Neural progenitor cell (in vitro differentiated cells): Measurements from ENCODE around the gene CLSTN2. TPM values are rescaled to one million over a fixed set of nuclear protein-coding genes. Genes with fewer than 3 reads are reported as not detected.
A peak's percentile ranks its signal among the peaks of the same experiment; 100 is the strongest.

Source experiments
- DNase-seq: peaks from one replicate; pipeline ENCODE4 v3.0.0-alpha.2; 2016; ENCODE audit warnings: low spot score
- H2AFZ ChIP-seq: fragments of 200-600 bp; sonication (generic); replicated peaks from 2 replicates; pipeline ENCODE4 v1.6.1; 2016; ENCODE audit warnings: antibody characterized with exemption
- H3F3A ChIP-seq: fragments of 200-600 bp; sonication (generic); 2 replicates; pipeline ENCODE4 v1.6.1; 2016; ENCODE audit warnings: antibody characterized with exemption, low read depth
- H3K27ac ChIP-seq: fragments of 200-600 bp; sonication (generic); 2 replicates; pipeline ENCODE4 v1.5.1; 2016; ENCODE audit warnings: mild to moderate bottlenecking
- H3K27me3 ChIP-seq: fragments of 200-600 bp; sonication (generic); 2 replicates; pipeline ENCODE4 v1.6.1; 2016; ENCODE audit warnings: mild to moderate bottlenecking, moderate library complexity
- H3K36me3 ChIP-seq: fragments of 200-600 bp; sonication (generic); 2 replicates; pipeline ENCODE4 v1.5.1; 2016
- H3K4me1 ChIP-seq: fragments of 200-600 bp; sonication (generic); 2 replicates; pipeline ENCODE4 v1.6.1; 2016; ENCODE audit warnings: mixed run types
- H3K4me2 ChIP-seq: fragments of 200-600 bp; sonication (generic); 2 replicates; pipeline ENCODE4 v1.6.1; 2016
- H3K4me3 ChIP-seq: fragments of 200-600 bp; sonication (generic); 2 replicates; pipeline ENCODE4 v1.5.1; 2016
- H3K79me2 ChIP-seq: fragments of 200-600 bp; sonication (generic); 2 replicates; pipeline ENCODE4 v1.6.1; 2016; ENCODE audit warnings: low read depth
- H3K9ac ChIP-seq: fragments of 200-600 bp; sonication (generic); 2 replicates; pipeline ENCODE4 v1.6.1; 2016
- H3K9me3 ChIP-seq: fragments of 200-600 bp; sonication (generic); 2 replicates; pipeline ENCODE4 v1.5.1; 2016; ENCODE audit warnings: low read depth
- H4K20me1 ChIP-seq: fragments of 200-600 bp; sonication (generic); 2 replicates; pipeline ENCODE4 v1.6.1; 2016; ENCODE audit warnings: low read depth
- H3K27ac Mint-ChIP-seq: 3 replicates; pipeline ENCODE4 v1.8.0; 2021; ENCODE audit warnings: mixed read lengths
- H3K27me3 Mint-ChIP-seq: 2 replicates; pipeline ENCODE4 v1.8.0; 2022; ENCODE audit warnings: low read depth, mild to moderate bottlenecking, inconsistent platforms, moderate library complexity, mixed read lengths; ENCODE audit not compliant: insufficient read depth
- H3K36me3 Mint-ChIP-seq: 3 replicates; pipeline ENCODE4 v1.8.0; 2021; ENCODE audit warnings: mixed read lengths
- H3K4me1 Mint-ChIP-seq: 3 replicates; pipeline ENCODE4 v1.8.0; 2021; ENCODE audit warnings: mixed read lengths
- H3K4me3 Mint-ChIP-seq: 3 replicates; pipeline ENCODE4 v1.8.0; 2021; ENCODE audit warnings: mild to moderate bottlenecking, moderate library complexity, mixed read lengths
- H3K9me3 Mint-ChIP-seq: 3 replicates; pipeline ENCODE4 v1.8.0; 2020; ENCODE audit warnings: mixed read lengths
- EZH2 ChIP-seq: fragments of 200-600 bp; sonication (generic); IDR thresholded peaks from 2 replicates; pipeline ENCODE4 v1.6.1; 2017; ENCODE audit warnings: antibody characterized with exemption, mild to moderate bottlenecking, moderate library complexity
- EZH2phosphoT487 ChIP-seq: fragments of 200-600 bp; sonication (generic); IDR thresholded peaks from 2 replicates; pipeline ENCODE4 v1.6.1; 2017; ENCODE audit warnings: antibody characterized with exemption
- total RNA-seq: library from RNA; depleted of rRNA; stranded (reverse); fragments of >200 nt; gene quantifications from 2 replicates; pipeline ENCODE4 v1.2.3, GENCODE V29; 2015; ENCODE audit warnings: low replicate concordance
- TF ChIP-seq, protein P1 (sequence below): fragments of 200-600 bp; sonication (generic); IDR thresholded peaks from 2 replicates; pipeline ENCODE4 v1.5.1; 2017; ENCODE audit warnings: antibody characterized with exemption, mild to moderate bottlenecking

The CLSTN2 gene
- total RNA-seq, 1 donor from 2014 or later, result 0.22 TPM

DNA sequence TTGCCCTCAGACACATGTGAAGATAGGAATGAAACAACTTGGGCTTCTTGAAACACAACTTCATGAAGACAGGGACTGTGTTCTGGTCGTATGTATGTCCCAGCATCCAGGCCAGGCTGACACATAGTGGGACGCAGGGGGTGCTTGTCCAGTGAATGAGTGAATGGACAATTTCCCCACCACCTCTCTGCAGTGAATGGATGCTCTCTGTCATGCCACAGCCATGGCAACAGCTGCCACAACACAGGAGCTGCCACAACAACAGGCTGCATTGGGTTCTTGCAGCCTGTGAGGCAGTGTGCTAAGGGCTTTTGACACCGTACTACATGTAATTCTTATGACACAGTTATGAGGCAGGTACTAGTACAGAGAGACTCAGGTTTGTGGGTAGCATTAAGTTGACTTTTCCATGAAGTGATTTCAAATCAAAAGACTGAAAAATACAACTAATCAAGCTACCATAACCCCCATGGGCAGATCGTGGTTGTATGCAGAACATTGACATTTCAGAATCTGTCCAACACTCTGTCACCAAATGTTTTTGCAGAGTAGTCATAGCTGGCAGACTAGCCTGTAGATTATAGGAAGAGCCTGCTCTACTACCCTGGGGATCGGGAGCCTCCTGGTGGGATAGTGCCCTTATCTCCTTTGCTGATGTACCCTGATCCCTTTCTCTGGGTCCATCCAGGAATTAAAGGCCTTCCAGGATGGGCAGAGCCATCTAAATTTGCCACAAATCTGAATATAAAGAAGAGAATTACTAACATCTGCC, 40.8 kb downstream of the CLSTN2 start:
- TF ChIP-seq EZH2 (no peak), EZH2phosphoT487 (no peak)
- TF ChIP-seq, protein P1, sequence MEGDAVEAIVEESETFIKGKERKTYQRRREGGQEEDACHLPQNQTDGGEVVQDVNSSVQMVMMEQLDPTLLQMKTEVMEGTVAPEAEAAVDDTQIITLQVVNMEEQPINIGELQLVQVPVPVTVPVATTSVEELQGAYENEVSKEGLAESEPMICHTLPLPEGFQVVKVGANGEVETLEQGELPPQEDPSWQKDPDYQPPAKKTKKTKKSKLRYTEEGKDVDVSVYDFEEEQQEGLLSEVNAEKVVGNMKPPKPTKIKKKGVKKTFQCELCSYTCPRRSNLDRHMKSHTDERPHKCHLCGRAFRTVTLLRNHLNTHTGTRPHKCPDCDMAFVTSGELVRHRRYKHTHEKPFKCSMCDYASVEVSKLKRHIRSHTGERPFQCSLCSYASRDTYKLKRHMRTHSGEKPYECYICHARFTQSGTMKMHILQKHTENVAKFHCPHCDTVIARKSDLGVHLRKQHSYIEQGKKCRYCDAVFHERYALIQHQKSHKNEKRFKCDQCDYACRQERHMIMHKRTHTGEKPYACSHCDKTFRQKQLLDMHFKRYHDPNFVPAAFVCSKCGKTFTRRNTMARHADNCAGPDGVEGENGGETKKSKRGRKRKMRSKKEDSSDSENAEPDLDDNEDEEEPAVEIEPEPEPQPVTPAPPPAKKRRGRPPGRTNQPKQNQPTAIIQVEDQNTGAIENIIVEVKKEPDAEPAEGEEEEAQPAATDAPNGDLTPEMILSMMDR, result no peak
- Mint-ChIP-seq H3K4me1 (peaks cover 6% of the 10 kb centered on the region), H3K36me3 (no peaks in the 10 kb centered on the region), H3K9me3 (no peaks in the 10 kb centered on the region), H3K27ac (peak overlapping the region; percentile 22), H3K27me3 (peaks cover 3% of the 10 kb centered on the region), H3K4me3 (no peak overlapping the region)
- Histone ChIP-seq H3K27ac (no peak overlapping the region), H4K20me1 (no peaks in the 10 kb centered on the region), H3K4me2 (no peak overlapping the region), H3K4me3 (no peak overlapping the region), H2AFZ (no peak overlapping the region), H3K27me3 (no peaks in the 10 kb centered on the region), H3K4me1 (no peaks in the 10 kb centered on the region), H3K9ac (no peak overlapping the region), H3K36me3 (no peaks in the 10 kb centered on the region), H3F3A (no peaks in the 10 kb centered on the region), H3K79me2 (no peaks in the 10 kb centered on the region), H3K9me3 (no peaks in the 10 kb centered on the region)
- no peak for DNase-seq

DNA sequence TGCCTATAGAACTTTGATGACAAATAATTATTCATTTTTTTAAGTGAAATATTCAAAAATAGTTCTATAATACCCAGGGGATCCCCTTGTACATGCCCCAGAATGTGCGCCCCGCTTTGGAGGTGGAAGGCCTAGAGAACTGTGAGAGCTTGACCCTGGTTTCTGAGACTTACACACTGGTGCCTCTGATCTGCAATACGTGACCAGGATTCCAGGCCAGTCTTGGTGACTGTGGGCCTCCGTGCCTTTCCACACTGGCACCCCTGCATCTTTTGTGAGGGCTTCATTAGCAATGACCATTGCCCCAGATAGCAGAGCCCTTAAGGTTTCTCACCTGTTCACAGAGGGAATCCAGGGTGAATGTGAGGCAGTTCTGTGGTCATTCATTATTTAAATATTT, 44.0 kb downstream of the CLSTN2 start:
- H3K27me3 Mint-ChIP-seq, result no peaks in the 10 kb centered on the region
- peaks cover 6% of the 10 kb centered on the region for H3K4me1 Mint-ChIP-seq
- no peak for DNase-seq
- Histone ChIP-seq H3K79me2 (no peaks in the 10 kb centered on the region), H3K9me3 (no peaks in the 10 kb centered on the region), H3K4me1 (no peaks in the 10 kb centered on the region), H3K4me2 (no peak overlapping the region), H3K9ac (no peak overlapping the region), H3K4me3 (no peak overlapping the region), H3K27ac (no peak overlapping the region), H2AFZ (no peak overlapping the region), H3K36me3 (no peaks in the 10 kb centered on the region), H4K20me1 (no peaks in the 10 kb centered on the region), H3K27me3 (no peaks in the 10 kb centered on the region), H3F3A (no peaks in the 10 kb centered on the region)
- H3K36me3 Mint-ChIP-seq, result no peaks in the 10 kb centered on the region
- no peak overlapping the region for H3K27ac Mint-ChIP-seq
- H3K4me3 Mint-ChIP-seq, result no peak overlapping the region
- H3K9me3 Mint-ChIP-seq, result no peaks in the 10 kb centered on the region
- TF ChIP-seq, protein P1, result no peak
- no peak for TF ChIP-seq EZH2phosphoT487
- TF ChIP-seq EZH2, result no peak

DNA sequence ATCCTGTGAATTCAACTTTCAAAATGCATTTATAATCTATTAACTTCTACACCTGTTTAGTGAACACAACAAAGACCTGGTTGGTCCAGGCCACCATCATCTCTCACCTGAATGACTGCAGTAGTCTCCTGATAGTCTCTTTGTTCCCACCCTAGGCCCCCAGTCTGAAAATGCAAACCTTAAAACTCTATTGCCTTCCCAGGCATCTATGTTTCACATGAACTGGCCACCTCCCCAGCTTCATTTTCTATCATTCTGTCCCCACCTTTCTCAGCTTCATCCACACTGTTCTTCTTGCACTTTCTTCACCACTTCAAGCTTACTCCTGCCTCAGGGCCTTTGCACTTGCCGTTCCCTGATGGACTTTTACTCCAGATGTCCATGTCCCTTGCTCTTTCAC, 45.0 kb downstream of the CLSTN2 start:
- Mint-ChIP-seq H3K4me1 (peaks cover 6% of the 10 kb centered on the region), H3K9me3 (no peaks in the 10 kb centered on the region), H3K27ac (no peak overlapping the region), H3K36me3 (no peaks in the 10 kb centered on the region), H3K4me3 (no peak overlapping the region), H3K27me3 (no peaks in the 10 kb centered on the region)
- no peak overlapping the region for H3K27ac ChIP-seq
- no peak overlapping the region for H2AFZ ChIP-seq
- H3K4me3 ChIP-seq, result no peak overlapping the region
- no peaks in the 10 kb centered on the region for H3F3A ChIP-seq
- no peaks in the 10 kb centered on the region for H3K79me2 ChIP-seq
- no peak overlapping the region for H3K9ac ChIP-seq
- H3K4me2 ChIP-seq, result no peak overlapping the region
- TF ChIP-seq, protein P1, result no peak
- TF ChIP-seq EZH2, result no peak
- TF ChIP-seq EZH2phosphoT487, result no peak
- H3K9me3 ChIP-seq, result no peaks in the 10 kb centered on the region
- H3K36me3 ChIP-seq, result no peaks in the 10 kb centered on the region
- no peak for DNase-seq
- H4K20me1 ChIP-seq, result no peaks in the 10 kb centered on the region
- H3K27me3 ChIP-seq, result no peaks in the 10 kb centered on the region
- no peaks in the 10 kb centered on the region for H3K4me1 ChIP-seq
